ENCODE data around the gene TBC1D16.
A peak's percentile ranks its signal among the peaks of the same experiment; 100 is the strongest.

The TBC1D16 gene, protein sequence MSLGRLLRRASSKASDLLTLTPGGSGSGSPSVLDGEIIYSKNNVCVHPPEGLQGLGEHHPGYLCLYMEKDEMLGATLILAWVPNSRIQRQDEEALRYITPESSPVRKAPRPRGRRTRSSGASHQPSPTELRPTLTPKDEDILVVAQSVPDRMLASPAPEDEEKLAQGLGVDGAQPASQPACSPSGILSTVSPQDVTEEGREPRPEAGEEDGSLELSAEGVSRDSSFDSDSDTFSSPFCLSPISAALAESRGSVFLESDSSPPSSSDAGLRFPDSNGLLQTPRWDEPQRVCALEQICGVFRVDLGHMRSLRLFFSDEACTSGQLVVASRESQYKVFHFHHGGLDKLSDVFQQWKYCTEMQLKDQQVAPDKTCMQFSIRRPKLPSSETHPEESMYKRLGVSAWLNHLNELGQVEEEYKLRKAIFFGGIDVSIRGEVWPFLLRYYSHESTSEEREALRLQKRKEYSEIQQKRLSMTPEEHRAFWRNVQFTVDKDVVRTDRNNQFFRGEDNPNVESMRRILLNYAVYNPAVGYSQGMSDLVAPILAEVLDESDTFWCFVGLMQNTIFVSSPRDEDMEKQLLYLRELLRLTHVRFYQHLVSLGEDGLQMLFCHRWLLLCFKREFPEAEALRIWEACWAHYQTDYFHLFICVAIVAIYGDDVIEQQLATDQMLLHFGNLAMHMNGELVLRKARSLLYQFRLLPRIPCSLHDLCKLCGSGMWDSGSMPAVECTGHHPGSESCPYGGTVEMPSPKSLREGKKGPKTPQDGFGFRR

GRCh38 chr17:80035687-80035936 lies at the start of gene TBC1D16:
TSS of gene TBC1D16 (minus strand) at chr17:80035872. CDS start at chr17:80013547, 22,325 bp downstream.
- TF ChIP-seq, protein P1, sequence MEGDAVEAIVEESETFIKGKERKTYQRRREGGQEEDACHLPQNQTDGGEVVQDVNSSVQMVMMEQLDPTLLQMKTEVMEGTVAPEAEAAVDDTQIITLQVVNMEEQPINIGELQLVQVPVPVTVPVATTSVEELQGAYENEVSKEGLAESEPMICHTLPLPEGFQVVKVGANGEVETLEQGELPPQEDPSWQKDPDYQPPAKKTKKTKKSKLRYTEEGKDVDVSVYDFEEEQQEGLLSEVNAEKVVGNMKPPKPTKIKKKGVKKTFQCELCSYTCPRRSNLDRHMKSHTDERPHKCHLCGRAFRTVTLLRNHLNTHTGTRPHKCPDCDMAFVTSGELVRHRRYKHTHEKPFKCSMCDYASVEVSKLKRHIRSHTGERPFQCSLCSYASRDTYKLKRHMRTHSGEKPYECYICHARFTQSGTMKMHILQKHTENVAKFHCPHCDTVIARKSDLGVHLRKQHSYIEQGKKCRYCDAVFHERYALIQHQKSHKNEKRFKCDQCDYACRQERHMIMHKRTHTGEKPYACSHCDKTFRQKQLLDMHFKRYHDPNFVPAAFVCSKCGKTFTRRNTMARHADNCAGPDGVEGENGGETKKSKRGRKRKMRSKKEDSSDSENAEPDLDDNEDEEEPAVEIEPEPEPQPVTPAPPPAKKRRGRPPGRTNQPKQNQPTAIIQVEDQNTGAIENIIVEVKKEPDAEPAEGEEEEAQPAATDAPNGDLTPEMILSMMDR (IDR thresholded peaks at IDR 0.05; ENCODE audit: insufficient read depth, low read depth, low read length, missing control alignments) = no peak
- no peak for DNase-seq (ENCODE audit: low read depth)
- peak within 1 kb of the TSS; percentile 64 for H3K4me3 ChIP-seq (ENCODE audit: low read depth, low read length)

DNA sequence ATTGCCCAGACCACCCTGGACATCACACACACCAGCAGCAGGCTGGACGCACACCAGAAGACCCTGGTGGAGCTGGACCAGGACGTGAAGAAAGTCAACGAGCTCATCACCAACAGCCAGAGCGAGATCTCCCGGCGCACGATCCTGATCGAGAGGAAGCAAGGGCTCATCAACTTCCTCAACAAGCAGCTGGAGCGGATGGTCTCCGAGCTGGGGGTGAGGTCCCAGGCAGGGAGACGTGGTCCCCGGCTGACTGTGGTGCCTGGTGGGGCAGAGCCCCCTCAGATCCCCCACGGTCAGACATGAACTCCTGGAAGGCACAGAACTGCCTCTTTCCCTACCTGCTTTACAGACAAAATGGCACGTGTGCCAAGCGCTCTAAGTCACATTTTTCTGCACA lies 49.1 kb upstream of the TBC1D16 start:
- H3K4me3 ChIP-seq (ENCODE audit: low read depth, low read length) = no peak overlapping the region
- no peak for DNase-seq (ENCODE audit: low read depth)
- TF ChIP-seq, protein P1 (IDR thresholded peaks at IDR 0.05; ENCODE audit: insufficient read depth, low read depth, low read length, missing control alignments) = no peak

GRCh38 chr17:80083136-80083661 lies 47.5 kb upstream of the TBC1D16 start:
- DNase-seq (ENCODE audit: low read depth) = no peak
- H3K4me3 ChIP-seq (ENCODE audit: low read depth, low read length) = no peak overlapping the region
- TF ChIP-seq, protein P1 (IDR thresholded peaks at IDR 0.05; ENCODE audit: insufficient read depth, low read depth, low read length, missing control alignments) = no peak

- H3K4me3 ChIP-seq (ENCODE audit: low read depth, low read length) = no peak overlapping the region
- TF ChIP-seq, protein P1 (IDR thresholded peaks at IDR 0.05; ENCODE audit: insufficient read depth, low read depth, low read length, missing control alignments) = peak; percentile 74
- peak; percentile 76 for DNase-seq (ENCODE audit: low read depth)
Observed at GRCh38 chr17:80082403-80083135, 46.9 kb upstream of the TBC1D16 start.

DNA sequence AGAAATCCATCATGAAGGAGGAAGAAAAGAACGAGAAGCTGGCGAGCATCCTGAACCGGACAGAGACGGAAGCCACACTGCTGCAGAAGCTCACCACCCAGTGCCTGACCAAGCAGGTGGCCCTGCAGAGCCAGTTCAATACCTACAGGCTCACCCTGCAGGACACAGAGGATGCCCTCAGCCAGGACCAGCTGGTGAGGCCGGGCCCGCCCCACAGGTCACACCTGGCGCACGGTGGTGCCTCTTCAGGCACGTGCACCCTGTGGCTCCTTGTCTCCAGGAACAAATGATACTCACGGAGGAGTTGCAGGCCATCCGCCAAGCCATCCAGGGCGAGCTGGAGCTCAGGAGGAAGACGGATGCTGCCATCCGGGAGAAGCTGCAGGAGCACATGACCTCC lies 45.9 kb upstream of the TBC1D16 start:
- no peak overlapping the region for H3K4me3 ChIP-seq (ENCODE audit: low read depth, low read length)
- TF ChIP-seq, protein P1 (IDR thresholded peaks at IDR 0.05; ENCODE audit: insufficient read depth, low read depth, low read length, missing control alignments) = no peak
- no peak for DNase-seq (ENCODE audit: low read depth)

DNA sequence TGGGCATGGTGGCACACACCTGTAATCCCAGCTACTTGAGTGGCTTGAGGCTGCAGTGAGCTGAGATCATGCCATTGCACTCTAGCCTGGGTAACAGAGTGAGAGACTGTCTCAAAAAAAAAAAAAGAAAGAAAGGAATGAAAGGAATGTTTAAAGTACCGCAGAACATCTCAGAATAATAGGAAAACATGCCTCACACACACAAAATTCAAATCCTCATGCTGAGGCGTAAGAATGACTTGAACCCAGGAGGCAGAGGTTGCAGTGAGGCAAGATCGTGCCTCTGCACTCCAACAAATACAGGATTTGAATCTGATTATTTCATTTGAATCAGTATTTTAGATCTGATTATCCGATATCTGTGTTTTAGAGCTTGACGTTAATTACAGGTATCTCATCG lies 44.4 kb upstream of the TBC1D16 start:
- H3K4me3 ChIP-seq (ENCODE audit: low read depth, low read length) = no peak overlapping the region
- TF ChIP-seq, protein P1 (IDR thresholded peaks at IDR 0.05; ENCODE audit: insufficient read depth, low read depth, low read length, missing control alignments) = no peak
- DNase-seq (ENCODE audit: low read depth) = no peak
